ENCODE measurements around the gene KANK4.

KANK4 gene

DNA sequence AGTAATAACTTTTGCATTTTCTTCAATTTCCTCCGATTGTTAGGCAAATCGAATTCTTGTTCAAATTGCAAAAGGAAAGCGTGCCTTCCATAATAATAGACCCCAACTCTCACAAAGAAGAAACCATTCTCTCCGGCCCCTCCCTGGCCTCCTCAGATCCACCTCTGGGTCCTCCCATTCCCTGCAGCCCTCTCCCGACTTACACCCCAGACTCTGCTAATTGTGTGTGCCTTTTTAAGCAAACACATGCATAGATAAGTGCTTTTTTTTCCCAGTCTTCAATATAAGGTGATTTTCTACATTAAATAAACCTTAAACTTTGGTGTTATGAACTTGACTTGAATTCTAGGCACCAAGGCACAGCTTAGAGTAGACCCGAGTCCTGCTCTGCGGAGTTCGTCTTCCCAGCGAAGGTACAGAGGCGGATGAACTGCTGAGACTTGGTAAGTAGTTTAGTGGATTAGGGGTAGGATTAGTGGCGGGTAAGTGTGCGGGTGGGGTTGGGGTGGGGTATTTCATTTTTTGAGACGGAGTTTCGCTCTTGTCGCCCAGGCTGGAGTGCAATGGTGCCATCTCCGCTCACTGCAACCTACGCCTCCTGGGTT lies 123.0 kb downstream of the KANK4 start:
- no peak for DNase-seq

DNA sequence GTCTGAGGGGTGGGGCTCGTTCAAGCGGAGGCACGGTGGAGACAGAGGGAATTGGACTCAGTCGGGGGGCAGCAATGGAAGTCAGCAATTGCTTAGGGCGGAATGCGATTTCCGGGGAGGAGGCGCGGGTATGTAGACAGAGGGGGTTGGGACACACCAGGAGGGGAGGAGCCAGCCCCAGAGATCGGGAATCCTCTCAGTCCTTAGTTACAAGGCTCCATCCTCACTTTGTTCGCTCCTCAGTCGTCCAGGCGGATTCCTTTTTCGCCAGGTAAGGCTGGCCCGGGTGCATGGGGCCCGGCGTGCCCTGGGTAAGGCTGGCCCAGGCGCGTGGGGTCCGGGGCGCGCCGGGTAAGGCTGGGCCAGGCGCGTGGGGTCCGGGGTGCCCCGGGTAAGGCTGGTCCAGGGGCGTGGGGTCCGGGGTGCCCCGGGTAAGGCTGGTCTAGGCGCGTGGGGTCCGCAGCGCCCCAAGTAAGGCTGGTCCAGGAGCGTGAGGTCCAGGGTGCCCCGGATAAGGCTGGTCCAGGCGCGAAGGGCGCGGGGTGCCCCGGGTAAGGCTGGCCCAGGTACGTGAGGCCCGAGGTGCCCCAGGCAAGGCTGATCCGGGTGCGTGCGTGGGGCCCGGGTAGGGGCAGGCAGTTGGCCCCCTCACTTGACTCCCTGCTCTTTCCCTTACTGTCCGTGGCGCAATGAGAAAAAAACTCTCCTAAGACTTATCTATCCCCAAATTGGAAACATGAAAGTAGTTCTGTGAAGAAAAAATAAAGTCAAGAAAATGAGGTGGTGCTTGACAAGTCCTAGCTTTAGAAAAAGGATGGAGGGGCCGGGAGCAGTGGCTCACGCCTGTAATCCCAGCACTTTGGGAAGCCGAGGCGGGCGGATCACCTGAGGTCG lies 124.3 kb downstream of the KANK4 start, which contains the start of gene L1TD1:
L1TD1 (plus strand) TSS at position 199 of the 894 bp plus-strand sequence. CDS start 11,780 bp downstream, outside the sequence.
- no peak for DNase-seq

DNA sequence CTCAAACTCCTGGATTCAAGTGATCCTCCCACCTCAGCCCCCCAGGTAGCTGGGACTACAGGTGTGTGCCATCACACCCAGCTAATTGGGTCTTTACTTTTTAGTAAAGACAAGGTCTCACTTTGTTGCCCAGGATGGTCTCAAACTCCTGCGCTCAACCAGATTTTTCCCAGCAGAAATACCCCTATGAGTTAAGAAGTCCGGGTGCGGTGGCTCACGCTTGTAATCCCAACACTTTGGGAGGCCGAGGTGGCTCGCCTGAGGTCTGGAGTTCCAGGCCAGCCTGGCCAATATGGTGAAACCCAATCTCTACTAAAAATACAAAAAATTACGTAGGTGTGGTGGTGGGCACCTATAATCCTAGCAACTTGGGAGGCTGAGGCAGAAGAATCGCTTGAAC lies 131.1 kb downstream of the KANK4 start:
- no peak for DNase-seq

DNA sequence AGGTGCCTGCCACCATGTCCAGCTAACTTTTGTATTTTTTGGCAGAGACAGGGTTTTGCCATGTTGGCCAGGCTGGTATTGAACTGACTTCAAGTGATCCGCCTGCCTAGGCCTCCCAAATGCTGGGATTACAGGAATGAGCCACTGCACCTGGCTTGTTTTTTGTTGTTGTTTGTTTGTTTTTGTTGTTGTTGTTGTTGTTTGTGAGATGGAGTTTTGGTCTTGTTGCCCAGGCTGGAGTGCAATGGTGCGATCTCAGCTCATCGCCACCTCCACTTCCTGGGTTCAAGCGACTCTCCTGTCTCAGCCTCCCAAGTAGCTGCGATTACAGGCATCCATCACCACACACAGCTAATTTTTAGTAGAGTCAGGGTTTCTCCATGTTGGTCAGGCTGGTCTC lies 131.7 kb downstream of the KANK4 start:
- DNase-seq = no peak
